Measurements from ENCODE around the gene PKP1. TPM values are rescaled to one million over a fixed set of nuclear protein-coding genes. Genes with fewer than 3 reads are reported as not detected.

The PKP1 gene
- total RNA-seq, 1 experiment from 2014 or later: 0.30 TPM

DNA sequence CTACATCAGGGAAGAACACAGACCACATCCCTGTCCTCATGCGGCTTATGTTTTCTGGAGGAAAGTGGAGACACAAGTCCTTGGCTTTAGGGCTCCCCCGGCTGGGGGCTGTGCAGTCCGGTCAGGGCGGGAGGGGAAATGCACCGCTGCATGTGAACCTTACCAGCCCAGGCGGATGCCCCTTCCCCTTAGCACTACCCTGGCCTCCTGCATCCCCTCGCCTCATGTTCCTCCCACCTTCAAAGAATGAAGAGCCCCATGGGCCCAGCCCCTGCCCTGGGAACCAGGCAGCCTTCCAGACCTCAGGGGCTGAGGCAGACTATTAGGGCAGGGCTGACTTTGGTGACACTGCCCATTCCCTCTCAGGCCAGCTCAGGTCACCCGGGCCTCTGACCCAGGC is 48.7 kb downstream of the PKP1 start:
- Mint-ChIP-seq H3K4me1 (ENCODE audit: insufficient read depth, unreplicated experiment) (peaks cover 17% of the 10 kb centered on the region), H3K4me3 (ENCODE audit: unreplicated experiment) (no peak overlapping the region), H3K9me3 (ENCODE audit: unreplicated experiment) (no peaks in the 10 kb centered on the region), H3K36me3 (ENCODE audit: insufficient read depth, unreplicated experiment) (no peaks in the 10 kb centered on the region), H3K27me3 (ENCODE audit: insufficient read depth, unreplicated experiment) (no peaks in the 10 kb centered on the region), H3K27ac (ENCODE audit: low read depth, unreplicated experiment) (no peak overlapping the region)
- CTCF ChIA-PET: interaction anchor here (0.6 to 5.7 kb wide), 3 partner anchors 9 to 288 kb away, joined by 3 to 37 read pairs (median 3); no protein-coding TSS in a partner anchor
- intact Hi-C loops (cut with micrococcal nuclease): no loop called here
- no TSS peak for BruUV-seq (replicated peaks)
- POLR2A ChIA-PET: interaction anchor here (2.4 kb wide), 1 partner anchor 21 kb away, joined by 13 read pairs; no protein-coding TSS in a partner anchor
- no peak for DNase-seq (ENCODE audit: unreplicated experiment)
- TF ChIP-seq, protein P1, sequence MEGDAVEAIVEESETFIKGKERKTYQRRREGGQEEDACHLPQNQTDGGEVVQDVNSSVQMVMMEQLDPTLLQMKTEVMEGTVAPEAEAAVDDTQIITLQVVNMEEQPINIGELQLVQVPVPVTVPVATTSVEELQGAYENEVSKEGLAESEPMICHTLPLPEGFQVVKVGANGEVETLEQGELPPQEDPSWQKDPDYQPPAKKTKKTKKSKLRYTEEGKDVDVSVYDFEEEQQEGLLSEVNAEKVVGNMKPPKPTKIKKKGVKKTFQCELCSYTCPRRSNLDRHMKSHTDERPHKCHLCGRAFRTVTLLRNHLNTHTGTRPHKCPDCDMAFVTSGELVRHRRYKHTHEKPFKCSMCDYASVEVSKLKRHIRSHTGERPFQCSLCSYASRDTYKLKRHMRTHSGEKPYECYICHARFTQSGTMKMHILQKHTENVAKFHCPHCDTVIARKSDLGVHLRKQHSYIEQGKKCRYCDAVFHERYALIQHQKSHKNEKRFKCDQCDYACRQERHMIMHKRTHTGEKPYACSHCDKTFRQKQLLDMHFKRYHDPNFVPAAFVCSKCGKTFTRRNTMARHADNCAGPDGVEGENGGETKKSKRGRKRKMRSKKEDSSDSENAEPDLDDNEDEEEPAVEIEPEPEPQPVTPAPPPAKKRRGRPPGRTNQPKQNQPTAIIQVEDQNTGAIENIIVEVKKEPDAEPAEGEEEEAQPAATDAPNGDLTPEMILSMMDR (IDR thresholded peaks at IDR 0.05; ENCODE audit: unreplicated experiment): no peak

GRCh38 chr1:201332616-201333335 is 49.5 kb downstream of the PKP1 start:
- intact Hi-C loops (cut with micrococcal nuclease): no loop called here
- H3K4me3 Mint-ChIP-seq (ENCODE audit: unreplicated experiment): no peak overlapping the region
- H3K4me1 Mint-ChIP-seq (ENCODE audit: insufficient read depth, unreplicated experiment): peaks cover 17% of the 10 kb centered on the region
- H3K27ac Mint-ChIP-seq (ENCODE audit: low read depth, unreplicated experiment): no peak overlapping the region
- no peak for DNase-seq (ENCODE audit: unreplicated experiment)
- ChIA-PET CTCF (interaction anchor here (0.6 to 5.7 kb wide), 11 partner anchors 9 to 289 kb away, joined by 3 to 37 read pairs (median 3); no protein-coding TSS in a partner anchor), POLR2A (interaction anchor here (0.6 to 2.4 kb wide), 6 partner anchors 10 to 780 kb away, joined by 3 to 13 read pairs (median 4); no protein-coding TSS in a partner anchor)
- H3K36me3 Mint-ChIP-seq (ENCODE audit: insufficient read depth, unreplicated experiment): no peaks in the 10 kb centered on the region
- no peaks in the 10 kb centered on the region for H3K9me3 Mint-ChIP-seq (ENCODE audit: unreplicated experiment)
- H3K27me3 Mint-ChIP-seq (ENCODE audit: insufficient read depth, unreplicated experiment): no peaks in the 10 kb centered on the region
- TF ChIP-seq, protein P1 (IDR thresholded peaks at IDR 0.05; ENCODE audit: unreplicated experiment): no peak
- BruUV-seq (replicated peaks): no TSS peak

DNA sequence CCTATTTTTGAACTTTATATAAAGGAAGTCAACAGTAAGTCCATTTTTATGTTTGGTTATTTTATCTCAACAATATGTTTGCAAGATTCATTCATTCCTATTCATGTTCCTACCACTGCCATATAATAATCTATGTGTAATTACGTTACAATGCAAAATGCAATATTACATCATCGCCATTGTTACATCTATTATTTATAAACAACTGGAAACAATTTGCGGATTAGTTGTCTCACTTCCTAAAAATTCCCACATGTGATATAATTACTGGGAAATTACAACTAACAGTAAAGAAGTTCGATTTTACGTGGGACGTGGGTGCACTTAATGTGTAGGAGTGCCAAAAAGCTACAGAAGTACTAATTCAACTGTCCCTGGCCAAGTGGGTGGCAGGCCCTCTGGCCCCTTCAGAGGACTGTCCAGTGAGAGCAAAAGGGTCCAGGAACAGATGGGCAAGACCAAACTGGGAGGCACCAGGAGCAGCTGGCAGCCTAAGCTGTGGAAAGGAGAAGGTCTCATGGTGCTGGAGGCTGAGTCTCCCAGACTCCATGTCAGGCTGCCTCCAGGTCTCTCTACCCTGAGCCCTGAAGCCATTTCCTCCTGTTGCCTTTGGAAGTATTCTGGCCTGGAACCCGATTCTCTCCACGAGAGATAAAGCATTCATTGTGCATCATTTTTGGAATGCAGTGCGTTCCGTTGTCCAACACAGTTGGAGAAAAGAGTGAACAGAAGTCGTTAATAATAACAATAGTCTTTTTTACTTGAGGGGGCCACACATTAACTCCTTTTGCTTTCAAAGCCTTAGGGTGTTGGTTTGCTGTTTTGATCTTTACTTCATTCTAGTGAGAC is 51.2 kb downstream of the PKP1 start:
- H3K27ac Mint-ChIP-seq (ENCODE audit: low read depth, unreplicated experiment): no peak overlapping the region
- no peaks in the 10 kb centered on the region for H3K27me3 Mint-ChIP-seq (ENCODE audit: insufficient read depth, unreplicated experiment)
- DNase-seq (ENCODE audit: unreplicated experiment): no peak
- H3K9me3 Mint-ChIP-seq (ENCODE audit: unreplicated experiment): no peaks in the 10 kb centered on the region
- intact Hi-C loops (cut with micrococcal nuclease): no loop called here
- TF ChIP-seq, protein P1 (IDR thresholded peaks at IDR 0.05; ENCODE audit: unreplicated experiment): no peak
- H3K4me3 Mint-ChIP-seq (ENCODE audit: unreplicated experiment): no peak overlapping the region
- ChIA-PET CTCF (interaction anchor here (0.8 to 5.7 kb wide), 10 partner anchors 12 to 80 kb away, joined by 3 to 37 read pairs (median 8); no protein-coding TSS in a partner anchor), POLR2A (interaction anchor here (0.7 to 2.4 kb wide), 11 partner anchors 8 to 75 kb away, joined by 3 to 13 read pairs (median 3); no protein-coding TSS in a partner anchor)
- H3K36me3 Mint-ChIP-seq (ENCODE audit: insufficient read depth, unreplicated experiment): no peaks in the 10 kb centered on the region
- H3K4me1 Mint-ChIP-seq (ENCODE audit: insufficient read depth, unreplicated experiment): peaks cover 11% of the 10 kb centered on the region
- BruUV-seq (replicated peaks): no TSS peak

Data from MCF 10A (cell line).